Calu3 (cell line): Measurements from ENCODE around the gene SFRP5. TPM values are rescaled to one million over a fixed set of nuclear protein-coding genes. Genes with fewer than 3 reads are reported as not detected.

Experiments
- BruUV-seq: library from RNA; stranded (reverse); fragments of 400-500 nt; replicated peaks from 2 replicates; lab custom pipeline; 2021; lab: Mats Ljungman, UMichigan
- CTCF ChIA-PET: fragments of 300-600 bp; sonication (Branson Sonifier 250); formaldehyde crosslinking; loops from one replicate; lab custom pipeline; 2022; ENCODE audit warnings: antibody characterized with exemption; lab: Charles Lee
- DNase-seq: peaks from one replicate; pipeline ENCODE4 v3.0.0; 2022
- H3K27ac Mint-ChIP-seq: one replicate; pipeline ENCODE4 v1.8.0; 2022; ENCODE audit warnings: mixed read lengths; ENCODE audit not compliant: unreplicated experiment
- H3K27me3 Mint-ChIP-seq: one replicate; pipeline ENCODE4 v1.8.0; 2022; ENCODE audit warnings: mixed read lengths; ENCODE audit not compliant: unreplicated experiment
- H3K36me3 Mint-ChIP-seq: one replicate; pipeline ENCODE4 v1.8.0; 2022; ENCODE audit warnings: mild to moderate bottlenecking, moderate library complexity, mixed read lengths; ENCODE audit not compliant: insufficient read depth, unreplicated experiment
- H3K4me1 Mint-ChIP-seq: one replicate; pipeline ENCODE4 v1.8.0; 2022; ENCODE audit warnings: mild to moderate bottlenecking, low read depth, mixed read lengths; ENCODE audit not compliant: unreplicated experiment
- H3K4me3 Mint-ChIP-seq: one replicate; pipeline ENCODE4 v1.8.0; 2022; ENCODE audit warnings: mild to moderate bottlenecking, low read depth, moderate library complexity, mixed read lengths; ENCODE audit not compliant: unreplicated experiment
- H3K9me3 Mint-ChIP-seq: one replicate; pipeline ENCODE4 v1.8.0; 2022; ENCODE audit warnings: low read depth, mixed read lengths; ENCODE audit not compliant: unreplicated experiment
- CTCF ChIP-seq: fragments of 200-600 bp; IDR thresholded peaks from one replicate; pipeline ENCODE4 v1.8.0; 2022; ENCODE audit warnings: antibody characterized with exemption; ENCODE audit not compliant: unreplicated experiment
- intact Hi-C: fragments of 100-400 bp; cut with micrococcal nuclease; formaldehyde crosslinking; loops from one replicate; pipeline ENCODE4 v1.10.0; 2022; ENCODE audit not compliant: unreplicated experiment
- total RNA-seq: library from RNA; stranded (reverse); gene quantifications from 2 replicates; pipeline ENCODE4 v1.2.3, GENCODE V29; 2022

Gene SFRP5
- total RNA-seq, 1 experiment from 2014 or later: 0.19 TPM

GRCh38 chr10:97760461-97761257 lies 11.1 kb downstream of the SFRP5 start:
- Mint-ChIP-seq H3K4me3 (no peak overlapping the region), H3K4me1 (no peaks in the 10 kb centered on the region), H3K36me3 (peaks cover 6% of the 10 kb centered on the region), H3K27me3 (no peaks in the 10 kb centered on the region), H3K27ac (no peak overlapping the region), H3K9me3 (no peaks in the 10 kb centered on the region)
- intact Hi-C loops: no loop called here
- no peak for TF ChIP-seq CTCF
- no peak for DNase-seq
- CTCF ChIA-PET: no interaction called here
- no TSS peak for BruUV-seq

GRCh38 chr10:97759946-97760345 lies 11.9 kb downstream of the SFRP5 start:
- no TSS peak for BruUV-seq
- no peaks in the 10 kb centered on the region for H3K27me3 Mint-ChIP-seq
- DNase-seq: no peak
- no peak overlapping the region for H3K4me3 Mint-ChIP-seq
- no peak overlapping the region for H3K27ac Mint-ChIP-seq
- peaks cover 10% of the 10 kb centered on the region for H3K36me3 Mint-ChIP-seq
- no peak for TF ChIP-seq CTCF
- CTCF ChIA-PET: no interaction called here
- no peaks in the 10 kb centered on the region for H3K4me1 Mint-ChIP-seq
- intact Hi-C loops: loop anchor here (1.0 to 5.0 kb wide), 2 partner anchors 109 to 267 kb away; no protein-coding TSS in a partner anchor
- H3K9me3 Mint-ChIP-seq: no peaks in the 10 kb centered on the region

- no peaks in the 10 kb centered on the region for H3K9me3 Mint-ChIP-seq
- no peaks in the 10 kb centered on the region for H3K4me1 Mint-ChIP-seq
- H3K36me3 Mint-ChIP-seq: peaks cover 13% of the 10 kb centered on the region
- CTCF ChIA-PET: no interaction called here
- no peak overlapping the region for H3K27ac Mint-ChIP-seq
- H3K4me3 Mint-ChIP-seq: no peak overlapping the region
- intact Hi-C loops: loop anchor here (1.0 to 5.0 kb wide), 2 partner anchors 110 to 268 kb away; no protein-coding TSS in a partner anchor
- no peaks in the 10 kb centered on the region for H3K27me3 Mint-ChIP-seq
- TF ChIP-seq CTCF: peak; percentile 71
- BruUV-seq: no TSS peak
- peak; percentile 71 for DNase-seq
Observed at GRCh38 chr10:97759158-97759887, 12.5 kb downstream of the SFRP5 start.

GRCh38 chr10:97757471-97757870 lies 14.3 kb downstream of the SFRP5 start:
- Mint-ChIP-seq H3K36me3 (peaks cover 13% of the 10 kb centered on the region), H3K27ac (no peak overlapping the region), H3K27me3 (no peaks in the 10 kb centered on the region), H3K4me1 (no peaks in the 10 kb centered on the region), H3K9me3 (no peaks in the 10 kb centered on the region), H3K4me3 (no peak overlapping the region)
- no peak for DNase-seq
- TF ChIP-seq CTCF: no peak
- intact Hi-C loops: loop anchor here (5.0 kb wide), 1 partner anchor 270 kb away; no protein-coding TSS in a partner anchor
- CTCF ChIA-PET: no interaction called here
- BruUV-seq: no TSS peak
